Transverse colon (tissue), 4 donors: ENCODE measurements around the gene SUGCT. TPM values are rescaled to one million over a fixed set of nuclear protein-coding genes. Genes with fewer than 3 reads are reported as not detected.

Experiments
- DNase-seq: peaks from one replicate; pipeline ENCODE4 v3.0.0-alpha.2; 2019
- H3K27ac ChIP-seq, 4 donors: fragments of 200-600 bp; sonication (generic); 2 replicates each; pipeline ENCODE4 v1.5.1; 2016 to 2018; ENCODE audit warnings: inconsistent platforms in 4 of 4
- H3K27me3 ChIP-seq: fragments of 200-600 bp; sonication (generic); 2 replicates; pipeline ENCODE4 v1.5.1; 2017; ENCODE audit warnings: inconsistent platforms
- H3K36me3 ChIP-seq, 4 donors: fragments of 200-600 bp; sonication (generic); 2 replicates each; pipeline ENCODE4 v1.5.1; 2017 to 2019; ENCODE audit warnings: inconsistent platforms in 4 of 4
- H3K4me1 ChIP-seq, 4 donors: fragments of 200-600 bp; sonication (generic); 2 replicates each; pipeline ENCODE4 v1.5.1; 2017 to 2020; ENCODE audit warnings: inconsistent platforms in 4 of 4
- H3K4me3 ChIP-seq, 4 donors: fragments of 200-600 bp; sonication (generic); 1 replicate in 1 of 4; 2 replicates in 3 of 4; pipeline versions ENCODE4 v1.5.1 to v1.6.1; 2017 to 2019; ENCODE audit warnings: inconsistent platforms in 4 of 4
- H3K9me3 ChIP-seq, 2 donors: fragments of 200-600 bp; sonication (generic); 2 replicates each; pipeline ENCODE4 v1.5.1; 2017 to 2019; ENCODE audit warnings: inconsistent platforms in 2 of 2
- EP300 ChIP-seq: sonication (generic); formaldehyde crosslinking; IDR thresholded peaks from one replicate; pipeline ENCODE4 v1.6.1; 2017; ENCODE audit warnings: antibody characterized with exemption, low read depth
- POLR2A ChIP-seq: fragments of 450-650 bp; IDR thresholded peaks from one replicate; pipeline ENCODE4 v1.6.1; 2016; ENCODE audit warnings: antibody characterized with exemption, mild to moderate bottlenecking, moderate library complexity
- POLR2AphosphoS5 ChIP-seq, 3 donors: sonication (generic); formaldehyde crosslinking; IDR thresholded peaks; one replicate each; pipeline ENCODE4 v1.6.1; 2016; ENCODE audit warnings: antibody characterized with exemption in 3 of 3
- WGBS, 2 donors: methylation state at CpG; one replicate each; pipeline ENCODE4 v1.1.5; 2018; ENCODE audit warnings: low coverage in 1 of 2; 5-methylcytosine and 5-hydroxymethylcytosine counted together
- in situ Hi-C, 4 donors: fragments of 200-750 bp; cut with MboI; loops; one replicate each; pipeline versions ENCODE4 v1.15.0 to v1.15.1; 2017; ENCODE audit warnings: low sequenced_read_pairs in 3 of 4, low pct_ligation_motif_present in 1 of 4, low pct_unique_long_range_greater_than_20kb in 1 of 4
- intact Hi-C: fragments of 100-400 bp; cut with DNase I; formaldehyde crosslinking; loops from one replicate; pipeline ENCODE4 v1.15.1; 2023; ENCODE audit warnings: low total_unique reads
- total RNA-seq, 4 donors: library from RNA; depleted of rRNA; stranded (reverse); fragments of >200 nt; gene quantifications; one replicate each; pipeline ENCODE4 v1.1.0, GENCODE V29; 2016
- TF ChIP-seq, protein P1 (sequence below), 5 experiments: fragments of 200-600 bp in 3 of 5; fragments of 450-650 bp in 2 of 5; sonication (generic) in 3 of 5; IDR thresholded peaks; 1 replicate in 2 of 5; 2 replicates in 3 of 5; pipeline ENCODE4 v1.5.1; 2016 to 2017; ENCODE audit warnings: antibody characterized with exemption in 5 of 5, inconsistent platforms in 3 of 5, mild to moderate bottlenecking in 2 of 5, moderate library complexity in 1 of 5

SUGCT gene
- total RNA-seq, 4 donors from 2014 or later: 2.6 to 44.5 (median 15.9) TPM

DNA sequence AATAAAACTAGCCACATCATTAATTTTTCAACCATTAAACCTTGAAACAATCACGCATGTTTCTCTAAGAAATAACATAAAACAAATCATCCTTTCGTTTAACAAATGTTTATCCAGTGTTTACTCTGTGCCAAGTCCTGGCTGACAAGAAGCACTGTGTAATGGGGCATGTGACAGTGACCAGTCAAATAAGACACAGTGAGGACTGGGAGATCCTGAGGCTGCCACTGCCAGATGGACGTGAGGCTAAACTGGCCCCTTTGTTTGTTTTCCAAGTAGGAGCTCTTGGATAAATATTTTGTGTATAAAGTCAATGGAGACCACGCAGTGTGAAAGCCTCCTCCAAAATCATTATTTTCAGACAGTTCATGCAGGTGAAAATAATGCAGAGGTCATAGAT is 626.2 kb downstream of the SUGCT start:
- intact Hi-C loops: no loop called here

DNA sequence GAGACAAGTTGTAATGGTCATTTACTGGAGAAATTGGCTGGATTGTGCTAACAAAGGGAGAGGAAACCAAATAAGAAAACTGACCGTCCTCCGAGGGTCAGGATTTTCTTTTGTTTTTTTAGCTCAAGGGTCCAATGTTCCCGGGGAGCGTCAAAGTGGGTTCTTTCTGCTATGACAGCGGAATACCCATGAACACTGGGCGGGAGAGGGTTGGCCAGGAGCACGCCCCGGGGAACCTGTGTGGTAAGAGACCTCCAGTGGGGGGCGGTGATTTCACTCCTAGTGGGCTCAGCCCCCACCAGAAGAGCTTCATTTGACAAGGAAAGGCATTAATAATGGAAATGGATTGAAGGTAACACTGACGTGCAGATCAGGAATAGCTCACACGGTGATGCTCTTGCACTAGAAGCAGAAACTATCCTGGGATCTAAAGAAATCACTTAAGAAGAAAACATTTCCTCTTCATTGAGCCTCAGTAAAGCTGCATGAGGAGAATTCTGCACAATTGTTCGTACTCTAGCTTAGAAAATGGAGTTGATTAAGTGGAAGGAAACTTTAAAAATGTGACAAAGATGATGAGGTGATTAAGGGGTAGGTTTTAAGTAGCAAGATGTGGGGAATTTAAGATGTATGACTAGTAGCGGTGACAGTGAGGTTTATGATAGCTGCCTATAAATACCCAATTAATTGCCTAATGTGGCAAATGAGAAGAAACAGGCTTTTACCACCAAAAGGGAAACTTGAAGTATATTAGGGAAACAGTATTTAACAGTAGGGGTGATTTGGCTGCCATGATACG is 627.2 kb downstream of the SUGCT start:
- TF ChIP-seq POLR2A (no peak), EP300 (no peak), POLR2AphosphoS5 (IDR thresholded peaks at IDR 0.05) (no peak)
- TF ChIP-seq, protein P1, sequence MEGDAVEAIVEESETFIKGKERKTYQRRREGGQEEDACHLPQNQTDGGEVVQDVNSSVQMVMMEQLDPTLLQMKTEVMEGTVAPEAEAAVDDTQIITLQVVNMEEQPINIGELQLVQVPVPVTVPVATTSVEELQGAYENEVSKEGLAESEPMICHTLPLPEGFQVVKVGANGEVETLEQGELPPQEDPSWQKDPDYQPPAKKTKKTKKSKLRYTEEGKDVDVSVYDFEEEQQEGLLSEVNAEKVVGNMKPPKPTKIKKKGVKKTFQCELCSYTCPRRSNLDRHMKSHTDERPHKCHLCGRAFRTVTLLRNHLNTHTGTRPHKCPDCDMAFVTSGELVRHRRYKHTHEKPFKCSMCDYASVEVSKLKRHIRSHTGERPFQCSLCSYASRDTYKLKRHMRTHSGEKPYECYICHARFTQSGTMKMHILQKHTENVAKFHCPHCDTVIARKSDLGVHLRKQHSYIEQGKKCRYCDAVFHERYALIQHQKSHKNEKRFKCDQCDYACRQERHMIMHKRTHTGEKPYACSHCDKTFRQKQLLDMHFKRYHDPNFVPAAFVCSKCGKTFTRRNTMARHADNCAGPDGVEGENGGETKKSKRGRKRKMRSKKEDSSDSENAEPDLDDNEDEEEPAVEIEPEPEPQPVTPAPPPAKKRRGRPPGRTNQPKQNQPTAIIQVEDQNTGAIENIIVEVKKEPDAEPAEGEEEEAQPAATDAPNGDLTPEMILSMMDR (IDR thresholded peaks at IDR 0.05): no peak
- intact Hi-C loops (no loop called here), in situ Hi-C loops (loop anchor here in 1 of 4 donors (25.0 kb wide), 1 partner anchor 425 kb away; no protein-coding TSS in a partner anchor)
- no peaks in the 10 kb centered on the region for H3K36me3 ChIP-seq
- DNase-seq: no peak
- no peak overlapping the region for H3K4me3 ChIP-seq
- no peaks in the 10 kb centered on the region for H3K27me3 ChIP-seq
- H3K4me1 ChIP-seq: peaks cover 0 to 19% (median 6%) of the 10 kb centered on the region in 4 donors
- WGBS, 2 donors: 78 to 89% methylated on average over 7 to 14 of the region's 14 CpGs
- no peaks in the 10 kb centered on the region for H3K9me3 ChIP-seq
- H3K27ac ChIP-seq: no peak overlapping the region

More for the DNA sequence above, 626.2 kb downstream of the SUGCT start:
- WGBS, 2 donors: 58 to 60% methylated on average over 4 of the region's 4 CpGs
- no peak overlapping the region for H3K27ac ChIP-seq
- no peaks in the 10 kb centered on the region for H3K9me3 ChIP-seq
- no peak for TF ChIP-seq POLR2AphosphoS5 (IDR thresholded peaks at IDR 0.05)
- no peak for TF ChIP-seq EP300
- TF ChIP-seq POLR2A: no peak
- TF ChIP-seq, protein P1 (IDR thresholded peaks at IDR 0.05): no peak
- no peak for DNase-seq
- no peaks in the 10 kb centered on the region for H3K36me3 ChIP-seq
- H3K4me3 ChIP-seq: no peak overlapping the region
- in situ Hi-C loops: loop anchor here in 1 of 4 donors (25.0 kb wide), 1 partner anchor 424 kb away; no protein-coding TSS in a partner anchor
- peaks cover 0 to 19% (median 6%) of the 10 kb centered on the region in 4 donors for H3K4me1 ChIP-seq
- no peaks in the 10 kb centered on the region for H3K27me3 ChIP-seq

DNA sequence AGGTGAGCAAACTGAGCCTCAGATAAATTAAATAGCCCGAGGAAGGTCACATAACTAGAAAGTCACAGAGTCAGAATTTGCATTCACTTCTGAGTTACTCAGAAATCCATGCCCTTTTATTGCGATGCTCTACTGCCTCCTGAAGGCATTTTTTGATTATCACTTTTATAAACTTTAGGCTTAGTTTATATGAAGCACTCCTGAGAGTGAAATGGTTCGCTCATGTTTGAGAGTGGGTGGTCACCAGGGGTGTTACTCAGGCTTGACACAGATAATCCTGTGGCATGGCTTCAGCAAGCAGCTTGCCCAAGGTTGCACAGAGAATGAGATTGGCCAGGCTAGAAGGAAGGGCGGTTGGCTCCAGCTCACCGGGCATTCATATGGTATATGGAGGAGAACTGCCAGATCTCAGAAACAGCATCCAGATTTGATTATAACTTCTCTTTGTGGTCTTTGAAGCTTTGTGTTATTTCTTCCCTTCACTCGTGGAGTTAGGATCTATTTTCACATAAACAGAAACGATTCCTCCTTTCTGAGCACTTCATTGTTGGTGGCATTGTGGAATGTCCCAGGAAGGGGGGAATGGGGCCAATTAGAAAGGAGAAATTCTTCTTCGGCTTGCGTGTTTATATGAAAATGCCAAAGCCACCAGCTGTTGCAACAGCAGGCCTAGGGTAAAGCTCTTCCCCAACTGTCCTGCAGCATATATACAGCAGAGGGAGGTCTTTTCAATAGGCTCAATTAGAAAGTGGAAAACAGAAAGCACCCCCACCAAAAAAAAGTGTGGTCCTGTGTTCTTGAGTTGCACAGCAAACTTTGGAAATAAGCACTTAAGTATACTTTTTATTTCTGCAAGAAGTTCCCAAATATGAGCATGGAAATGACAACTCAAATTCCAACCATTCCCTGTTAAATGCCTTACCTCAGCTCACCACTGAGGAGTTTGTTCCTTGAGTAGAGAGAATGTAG is 628.8 kb downstream of the SUGCT start:
- 62 to 63% methylated on average over 6 to 9 of the region's 9 CpGs for WGBS, 2 donors
- Histone ChIP-seq H3K4me3 (no peak overlapping the region), H3K4me1 (peaks cover 0 to 19% (median 6%) of the 10 kb centered on the region in 4 donors), H3K27me3 (no peaks in the 10 kb centered on the region), H3K9me3 (no peaks in the 10 kb centered on the region), H3K27ac (no peak overlapping the region), H3K36me3 (no peaks in the 10 kb centered on the region)
- TF ChIP-seq POLR2A: no peak
- no peak for TF ChIP-seq EP300
- TF ChIP-seq, protein P1 (IDR thresholded peaks at IDR 0.05): no peak
- TF ChIP-seq POLR2AphosphoS5 (IDR thresholded peaks at IDR 0.05): no peak
- no peak for DNase-seq
- in situ Hi-C loops: loop anchor here in 1 of 4 donors (25.0 kb wide), 1 partner anchor 426 kb away; no protein-coding TSS in a partner anchor
- intact Hi-C loops: no loop called here

DNA sequence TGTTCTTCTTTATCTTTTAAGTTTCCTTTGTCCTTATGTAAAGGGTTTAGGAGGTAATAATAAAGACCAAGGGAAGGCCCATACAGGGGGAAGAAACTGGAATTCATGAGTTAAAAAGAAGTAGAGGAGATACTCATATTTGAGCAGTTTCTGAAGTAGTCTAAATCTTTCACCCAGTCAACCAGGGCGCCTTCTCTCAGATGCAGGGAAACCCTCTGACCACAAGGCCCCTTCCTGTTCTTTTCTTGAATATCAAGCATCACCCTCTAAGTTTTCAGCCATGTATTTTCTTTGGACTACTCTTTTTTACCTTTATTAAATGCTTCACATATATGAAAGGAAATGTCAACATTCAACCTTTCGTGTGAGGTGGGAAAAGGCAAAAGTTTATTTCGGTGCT is 630.8 kb downstream of the SUGCT start:
- Histone ChIP-seq H3K27me3 (no peaks in the 10 kb centered on the region), H3K4me3 (no peak overlapping the region), H3K9me3 (no peaks in the 10 kb centered on the region), H3K4me1 (peaks cover 0 to 19% (median 6%) of the 10 kb centered on the region in 4 donors), H3K27ac (no peak overlapping the region), H3K36me3 (no peaks in the 10 kb centered on the region)
- in situ Hi-C loops: loop anchor here in 1 of 4 donors (25.0 kb wide), 1 partner anchor 428 kb away; no protein-coding TSS in a partner anchor
- intact Hi-C loops: no loop called here
- TF ChIP-seq, protein P1 (IDR thresholded peaks at IDR 0.05): no peak
- TF ChIP-seq EP300 (no peak), POLR2AphosphoS5 (IDR thresholded peaks at IDR 0.05) (no peak), POLR2A (no peak)
- no peak for DNase-seq
- WGBS, 2 donors: 68 to 94% methylated on average over 3 of the region's 3 CpGs
